Measurements from ENCODE around the gene MAP4K5. TPM values are rescaled to one million over a fixed set of nuclear protein-coding genes. Genes with fewer than 3 reads are reported as not detected.

MAP4K5 gene
- total RNA-seq, 1 experiment from 2014 or later, result 42.7 TPM

DNA sequence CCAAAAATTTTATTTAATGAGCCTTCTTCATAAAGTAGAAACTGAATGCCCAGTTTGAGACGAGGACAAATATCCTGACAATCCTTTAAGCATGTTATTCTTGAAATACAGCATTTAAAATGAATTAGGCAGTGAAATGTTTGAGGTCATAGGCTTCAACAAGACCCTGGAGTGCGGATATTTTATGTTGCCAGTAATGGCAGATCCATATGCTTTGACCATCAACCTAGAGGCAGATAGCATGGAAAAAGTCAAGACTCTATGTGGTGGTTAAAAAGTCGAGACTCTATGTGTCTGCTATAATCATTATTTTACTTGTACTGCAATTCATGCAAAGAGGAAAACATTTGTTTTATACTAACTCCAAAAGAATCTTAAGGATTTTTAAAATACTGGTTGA is 2.0 kb upstream of the MAP4K5 start:
- Mint-ChIP-seq H3K4me3 (no peak overlapping the region), H3K36me3 (ENCODE audit: insufficient read depth in 1 of 3, low read depth in 3 of 3) (peaks cover 13 to 23% (median 20%) of the 10 kb centered on the region in 3 experiments), H3K9me3 (peaks cover 16 to 20% of the 10 kb centered on the region in 2 experiments), H3K27ac (no peak overlapping the region), H3K4me1 (peaks cover 26% of the 10 kb centered on the region in 2 experiments), H3K27me3 (ENCODE audit: low read depth) (no peaks in the 10 kb centered on the region; the same call in 1 of the 2 replicates)
- H2AK5ac ChIP-seq (ENCODE audit: insufficient read length, low read length), result no peak overlapping the region
- H3K23me2 ChIP-seq (ENCODE audit: insufficient read length, low read depth, low read length, poor library complexity, severe bottlenecking), result peaks cover 16% of the 10 kb centered on the region
- peaks cover 4% of the 10 kb centered on the region; the same call in 1 of the 2 replicates for H3K4me1 ChIP-seq (ENCODE audit: insufficient read depth, low read length)
- H3K9ac ChIP-seq (ENCODE audit: extremely low read depth, insufficient read length, low read length), result no peak overlapping the region
- no peak for DNase-seq
- H3K79me1 ChIP-seq (ENCODE audit: insufficient read depth, low read depth, low read length, poor library complexity, severe bottlenecking), result no peaks in the 10 kb centered on the region
- no peak overlapping the region for H3K4me2 ChIP-seq (ENCODE audit: insufficient read depth, insufficient read length, low read length)
- H3K18ac ChIP-seq (ENCODE audit: insufficient read length, low read depth, low read length), result no peak overlapping the region
- no peaks in the 10 kb centered on the region for H3K9me3 ChIP-seq (ENCODE audit: control insufficient read depth, low read depth, low read length)
- no peak overlapping the region for H3K27ac ChIP-seq (ENCODE audit: insufficient read length, low read depth, low read length)
- no peak overlapping the region for H4K8ac ChIP-seq (replicated peaks; ENCODE audit: insufficient read length, low read depth, low read length)
- no peak overlapping the region for H3K56ac ChIP-seq (ENCODE audit: insufficient read length, low read depth, low read length)
- no peak overlapping the region for H3K4ac ChIP-seq (ENCODE audit: low read depth, low read length)
- no peak overlapping the region for H4K5ac ChIP-seq (ENCODE audit: insufficient read length, low read depth, low read length)
- H3K14ac ChIP-seq (ENCODE audit: insufficient read depth, low read length), result no peak overlapping the region
- peaks cover 14% of the 10 kb centered on the region; the same call in 1 of the 2 replicates for H3K79me2 ChIP-seq (ENCODE audit: insufficient read depth, low read length)
- H2BK12ac ChIP-seq (ENCODE audit: insufficient read length, low read depth, low read length), result no peak overlapping the region
- H2BK15ac ChIP-seq (ENCODE audit: low read depth, low read length), result no peak overlapping the region
- no peak overlapping the region for H4K91ac ChIP-seq (ENCODE audit: insufficient read length, low read depth, low read length)
- WGBS (ENCODE audit: extremely low coverage, insufficient read length, low lambda C conversion rate), result no CpG with 5 or more reads among the region's 3 CpGs
- no peak overlapping the region for H3K23ac ChIP-seq (ENCODE audit: insufficient read length, low read depth, low read length)
- H2BK5ac ChIP-seq (ENCODE audit: insufficient read length, low read length), result no peak overlapping the region
- no peak overlapping the region for H2BK20ac ChIP-seq (ENCODE audit: low read depth, low read length, poor library complexity, severe bottlenecking)
- no peak overlapping the region for H2BK120ac ChIP-seq (ENCODE audit: low read depth, low read length, poor library complexity, severe bottlenecking)
- TF ChIP-seq, protein P1, sequence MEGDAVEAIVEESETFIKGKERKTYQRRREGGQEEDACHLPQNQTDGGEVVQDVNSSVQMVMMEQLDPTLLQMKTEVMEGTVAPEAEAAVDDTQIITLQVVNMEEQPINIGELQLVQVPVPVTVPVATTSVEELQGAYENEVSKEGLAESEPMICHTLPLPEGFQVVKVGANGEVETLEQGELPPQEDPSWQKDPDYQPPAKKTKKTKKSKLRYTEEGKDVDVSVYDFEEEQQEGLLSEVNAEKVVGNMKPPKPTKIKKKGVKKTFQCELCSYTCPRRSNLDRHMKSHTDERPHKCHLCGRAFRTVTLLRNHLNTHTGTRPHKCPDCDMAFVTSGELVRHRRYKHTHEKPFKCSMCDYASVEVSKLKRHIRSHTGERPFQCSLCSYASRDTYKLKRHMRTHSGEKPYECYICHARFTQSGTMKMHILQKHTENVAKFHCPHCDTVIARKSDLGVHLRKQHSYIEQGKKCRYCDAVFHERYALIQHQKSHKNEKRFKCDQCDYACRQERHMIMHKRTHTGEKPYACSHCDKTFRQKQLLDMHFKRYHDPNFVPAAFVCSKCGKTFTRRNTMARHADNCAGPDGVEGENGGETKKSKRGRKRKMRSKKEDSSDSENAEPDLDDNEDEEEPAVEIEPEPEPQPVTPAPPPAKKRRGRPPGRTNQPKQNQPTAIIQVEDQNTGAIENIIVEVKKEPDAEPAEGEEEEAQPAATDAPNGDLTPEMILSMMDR (conservative IDR thresholded peaks at IDR 0.05), result no peak
- no peaks in the 10 kb centered on the region for H4K20me1 ChIP-seq (ENCODE audit: control insufficient read depth, insufficient read depth, insufficient read length)
- no peak overlapping the region for H3T11ph ChIP-seq (ENCODE audit: low read length)
- no peaks in the 10 kb centered on the region; the same call in 1 of the 2 replicates for H3K27me3 ChIP-seq (ENCODE audit: insufficient read depth, low read length)
- H2AFZ ChIP-seq (ENCODE audit: low read length), result no peak overlapping the region

Data from H9 (cell line).